ENCODE results near the gene REXO5. TPM values are rescaled to one million over a fixed set of nuclear protein-coding genes. Genes with fewer than 3 reads are reported as not detected.

The REXO5 gene
- total and polyA plus RNA-seq, 2 donors (not counting 3 experiments of a cell fraction or from before 2014, with no cell fraction given): 2.3 to 11.5 TPM

DNA sequence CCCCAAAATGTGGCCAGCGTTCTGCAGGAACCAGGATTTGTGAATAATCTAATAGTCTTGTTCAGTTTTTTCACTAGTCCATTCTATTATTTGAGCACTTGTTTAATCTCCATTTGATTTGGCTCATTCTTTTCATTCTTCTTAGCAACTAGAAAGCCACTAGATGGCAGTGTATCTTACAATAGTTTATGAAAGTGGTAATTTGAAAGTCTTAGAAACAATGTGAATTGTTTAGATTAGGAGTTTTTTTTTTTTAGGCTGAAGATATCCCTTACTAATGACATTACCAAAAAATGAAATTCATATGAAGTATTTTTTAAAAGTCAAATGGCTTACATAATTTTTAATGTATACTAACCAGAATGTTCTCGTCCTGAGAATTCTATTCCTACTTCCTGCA, 6.7 kb upstream of the REXO5 start:
- Histone ChIP-seq H3K9me3 (replicated peaks; ENCODE audit: control insufficient read depth, insufficient read depth, low read length) (no peaks in the 10 kb centered on the region), H3K27me3 (ENCODE audit: control insufficient read depth in 2 of 2, insufficient read depth in 2 of 2, low read length in 2 of 2) (no peaks in the 10 kb centered on the region), H3K4me1 (ENCODE audit: control insufficient read depth, extremely low read depth, insufficient read depth, low read length) (peaks cover 8% of the 10 kb centered on the region), H3K9ac (replicated peaks; ENCODE audit: extremely low read depth, insufficient read depth, low read length) (no peak overlapping the region), H4K20me1 (replicated peaks; ENCODE audit: control insufficient read depth, extremely low read depth, insufficient read depth, low read length) (no peaks in the 10 kb centered on the region), H3K36me3 (ENCODE audit: control insufficient read depth in 2 of 2, extremely low read depth in 1 of 2, insufficient read depth in 2 of 2, low read length in 2 of 2) (no peaks in the 10 kb centered on the region), H3K27ac (ENCODE audit: insufficient read depth, low read depth, low read length) (no peak overlapping the region), H3K4me3 (replicated peaks in 1 of 3; ENCODE audit: insufficient read depth in 1 of 3, low read depth in 1 of 3, low read length in 3 of 3) (no peak overlapping the region), H2AFZ (ENCODE audit: low read depth, low read length) (no peak overlapping the region), H3K79me2 (ENCODE audit: control insufficient read depth, insufficient read depth, low read length) (no peaks in the 10 kb centered on the region), H3K9me1 (replicated peaks; ENCODE audit: control insufficient read depth, extremely low read depth, insufficient read depth, low read length) (no peaks in the 10 kb centered on the region), H3K4me2 (ENCODE audit: insufficient read depth, low read length) (no peak overlapping the region)
- no TSS peak for BruUV-seq (replicated peaks)
- FAIRE-seq (peak; percentile 37), DNase-seq (ENCODE audit: low read depth, low spot score) (peak; percentile 46)
- TF ChIP-seq JUN (IDR thresholded peaks at IDR 0.05; ENCODE audit: borderline replicate concordance, insufficient read depth, insufficient read length, low read depth): no peak
- TF ChIP-seq, protein P1, sequence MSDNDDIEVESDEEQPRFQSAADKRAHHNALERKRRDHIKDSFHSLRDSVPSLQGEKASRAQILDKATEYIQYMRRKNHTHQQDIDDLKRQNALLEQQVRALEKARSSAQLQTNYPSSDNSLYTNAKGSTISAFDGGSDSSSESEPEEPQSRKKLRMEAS (IDR thresholded peaks at IDR 0.05; ENCODE audit: insufficient read depth, insufficient read length): no peak
- no peak for TF ChIP-seq EZH2 (IDR thresholded peaks at IDR 0.05; ENCODE audit: borderline replicate concordance, low read depth, low read length, severe bottlenecking)
- no peak for TF ChIP-seq POLR2AphosphoS5 (IDR thresholded peaks at IDR 0.05; ENCODE audit: insufficient read depth, low read depth, low read length)
- no peak for TF ChIP-seq POLR2A (IDR thresholded peaks at IDR 0.05; ENCODE audit: low read depth, low read length)
- TF ChIP-seq, protein P2, sequence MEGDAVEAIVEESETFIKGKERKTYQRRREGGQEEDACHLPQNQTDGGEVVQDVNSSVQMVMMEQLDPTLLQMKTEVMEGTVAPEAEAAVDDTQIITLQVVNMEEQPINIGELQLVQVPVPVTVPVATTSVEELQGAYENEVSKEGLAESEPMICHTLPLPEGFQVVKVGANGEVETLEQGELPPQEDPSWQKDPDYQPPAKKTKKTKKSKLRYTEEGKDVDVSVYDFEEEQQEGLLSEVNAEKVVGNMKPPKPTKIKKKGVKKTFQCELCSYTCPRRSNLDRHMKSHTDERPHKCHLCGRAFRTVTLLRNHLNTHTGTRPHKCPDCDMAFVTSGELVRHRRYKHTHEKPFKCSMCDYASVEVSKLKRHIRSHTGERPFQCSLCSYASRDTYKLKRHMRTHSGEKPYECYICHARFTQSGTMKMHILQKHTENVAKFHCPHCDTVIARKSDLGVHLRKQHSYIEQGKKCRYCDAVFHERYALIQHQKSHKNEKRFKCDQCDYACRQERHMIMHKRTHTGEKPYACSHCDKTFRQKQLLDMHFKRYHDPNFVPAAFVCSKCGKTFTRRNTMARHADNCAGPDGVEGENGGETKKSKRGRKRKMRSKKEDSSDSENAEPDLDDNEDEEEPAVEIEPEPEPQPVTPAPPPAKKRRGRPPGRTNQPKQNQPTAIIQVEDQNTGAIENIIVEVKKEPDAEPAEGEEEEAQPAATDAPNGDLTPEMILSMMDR (IDR thresholded peaks at IDR 0.05; ENCODE audit: extremely low read depth in 1 of 2, insufficient read depth in 1 of 2, low read depth in 1 of 2, low read length in 2 of 2): peak; percentile 20 to 33
- no peak for TF ChIP-seq FOS (IDR thresholded peaks at IDR 0.05; ENCODE audit: borderline replicate concordance, insufficient read depth, low read length)
- TF ChIP-seq MYC (IDR thresholded peaks at IDR 0.05; ENCODE audit: low read depth, low read length): no peak
- CTCF ChIA-PET: interaction anchor here (0.7 to 3.2 kb wide), 14 partner anchors 9 to 501 kb away, joined by 3 to 12 read pairs (median 4); no protein-coding TSS in a partner anchor
- dilution Hi-C loops (cut with MboI; ENCODE audit: extremely low pct_ligation_motif_present, low sequenced_read_pairs) (no loop called here), intact Hi-C loops (cut with micrococcal nuclease) (loop anchor here (1.0 to 2.0 kb wide), 2 partner anchors 283 to 501 kb away; no protein-coding TSS in a partner anchor)
- POLR2A ChIA-PET: no interaction called here

Data from endothelial cell of umbilical vein (primary cell).